ENCODE data around the gene ANKRD44. TPM values are rescaled to one million over a fixed set of nuclear protein-coding genes. Genes with fewer than 3 reads are reported as not detected.

Gene ANKRD44
- polyA plus RNA-seq, 2 of the 4 experiments (the other 2 are of a cell fraction): 0.97 to 5.9 TPM

DNA sequence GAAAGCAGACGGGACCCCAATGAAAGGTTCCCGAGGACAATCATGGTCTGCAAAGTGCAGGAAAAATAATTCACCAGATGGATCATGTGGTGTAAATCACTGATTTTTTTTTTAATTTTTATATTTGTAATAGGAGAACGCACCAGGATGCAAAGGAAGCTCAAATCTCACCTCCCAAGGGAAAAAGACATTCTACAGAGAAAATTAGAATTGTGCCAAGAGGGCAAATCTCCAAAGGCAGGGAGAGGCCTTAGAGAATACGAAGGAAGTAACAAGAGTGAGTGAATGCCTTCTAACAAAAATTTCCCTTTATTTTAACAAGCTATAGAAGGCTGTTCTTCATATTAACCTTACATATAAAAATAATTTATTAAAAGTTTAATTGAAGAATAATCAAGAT is 90.9 kb downstream of the ANKRD44 start (continued):
- TF ChIP-seq RFX5 (IDR thresholded peaks at IDR 0.05) (no peak), JUNB (IDR thresholded peaks at IDR 0.05) (no peak), HDAC2 (IDR thresholded peaks at IDR 0.05) (no peak)
- TF ChIP-seq, protein P1, sequence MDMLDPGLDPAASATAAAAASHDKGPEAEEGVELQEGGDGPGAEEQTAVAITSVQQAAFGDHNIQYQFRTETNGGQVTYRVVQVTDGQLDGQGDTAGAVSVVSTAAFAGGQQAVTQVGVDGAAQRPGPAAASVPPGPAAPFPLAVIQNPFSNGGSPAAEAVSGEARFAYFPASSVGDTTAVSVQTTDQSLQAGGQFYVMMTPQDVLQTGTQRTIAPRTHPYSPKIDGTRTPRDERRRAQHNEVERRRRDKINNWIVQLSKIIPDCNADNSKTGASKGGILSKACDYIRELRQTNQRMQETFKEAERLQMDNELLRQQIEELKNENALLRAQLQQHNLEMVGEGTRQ (IDR thresholded peaks at IDR 0.05): no peak

GRCh38 chr2:197217541-197217940 is 93.0 kb downstream of the ANKRD44 start:
- POLR2A ChIA-PET: no interaction called here
- FAIRE-seq: no peak
- TF ChIP-seq JUN (IDR thresholded peaks at IDR 0.05) (no peak), PBX3 (IDR thresholded peaks at IDR 0.05) (no peak)
- H3K4me1 ChIP-seq: 0 out of 3 replicates have a peak, but pooled peaks cover 5% of the 10 kb centered on the region
- no peaks in the 10 kb centered on the region for H3K9me3 ChIP-seq
- CTCF ChIA-PET: no interaction called here
- H3K27ac ChIP-seq: no peak overlapping the region
- no peak for DNase-seq (ENCODE audit: low read depth in 1 of 2, low spot score in 1 of 2)
- no peak overlapping the region for H3K4me3 ChIP-seq
- ATAC-seq: no peak
- no peak overlapping the region for H3K4me2 ChIP-seq
- WGBS (ENCODE audit: missing lambda C conversion rate): 75% methylated on average over 2 of the region's 2 CpGs

DNA sequence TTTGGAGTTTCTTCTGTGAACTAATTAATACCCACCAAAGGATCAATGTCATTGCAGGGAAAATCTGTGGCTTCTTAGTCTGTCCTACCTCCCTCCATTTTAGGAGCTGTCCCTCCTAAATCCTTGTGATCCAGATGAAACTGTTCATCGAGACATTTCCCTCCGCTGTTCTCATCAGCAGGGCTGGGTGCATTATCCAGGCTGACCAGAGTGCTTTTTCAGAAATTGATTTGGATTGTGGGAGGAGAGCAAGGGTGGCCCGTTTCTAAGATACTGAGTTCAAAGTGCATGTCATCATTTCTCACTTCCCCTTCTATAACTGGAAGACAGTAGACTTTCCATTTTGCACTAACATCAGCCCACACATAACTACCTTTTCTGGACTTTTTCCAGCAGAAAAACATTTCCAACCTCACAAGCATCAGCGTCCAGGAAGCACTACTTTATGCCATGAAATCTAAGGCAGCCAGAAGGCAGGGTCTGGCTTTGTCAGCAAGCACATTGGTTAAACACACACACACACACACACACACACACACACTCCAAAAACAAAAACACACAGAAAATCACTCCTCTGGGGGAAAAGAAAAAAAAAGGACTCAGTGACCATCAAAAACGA is 94.1 kb downstream of the ANKRD44 start:
- Histone ChIP-seq H3K9me3 (no peaks in the 10 kb centered on the region), H3K4me1 (0 out of 3 replicates have a peak, but pooled peaks cover 5% of the 10 kb centered on the region), H3K4me2 (no peak overlapping the region), H3K27ac (no peak overlapping the region), H3K4me3 (no peak overlapping the region)
- ATAC-seq (no peak), DNase-seq (ENCODE audit: low read depth in 1 of 2, low spot score in 1 of 2) (no peak), FAIRE-seq (no peak)
- ChIA-PET CTCF (no interaction called here), POLR2A (no interaction called here)
- TF ChIP-seq, protein P1 (IDR thresholded peaks at IDR 0.05): no peak
- no peak for TF ChIP-seq CTCF (IDR thresholded peaks at IDR 0.05)
- no peak for TF ChIP-seq HOXB5 (CRISPR knock-in tag; IDR thresholded peaks at IDR 0.05)
- TF ChIP-seq RFX5 (IDR thresholded peaks at IDR 0.05): no peak
- TF ChIP-seq CBX8 (IDR thresholded peaks at IDR 0.05): no peak
- TF ChIP-seq POLR2AphosphoS2 (conservative IDR thresholded peaks at IDR 0.05; ENCODE audit: low read length): no peak
- no peak for TF ChIP-seq BHLHE40 (IDR thresholded peaks at IDR 0.05; ENCODE audit: low read depth, low read length)
- no peak for TF ChIP-seq JUNB (IDR thresholded peaks at IDR 0.05)
- no peak for TF ChIP-seq RARB (CRISPR knock-in tag; IDR thresholded peaks at IDR 0.05)
- no peak for TF ChIP-seq SMC3 (IDR thresholded peaks at IDR 0.05)
- no peak for TF ChIP-seq MAFK (IDR thresholded peaks at IDR 0.05; ENCODE audit: partially characterized antibody)
- TF ChIP-seq NFE2L2 (conservative IDR thresholded peaks at IDR 0.05; ENCODE audit: low read length): no peak
- 52% methylated on average over 5 of the region's 5 CpGs for WGBS (ENCODE audit: missing lambda C conversion rate)

DNA sequence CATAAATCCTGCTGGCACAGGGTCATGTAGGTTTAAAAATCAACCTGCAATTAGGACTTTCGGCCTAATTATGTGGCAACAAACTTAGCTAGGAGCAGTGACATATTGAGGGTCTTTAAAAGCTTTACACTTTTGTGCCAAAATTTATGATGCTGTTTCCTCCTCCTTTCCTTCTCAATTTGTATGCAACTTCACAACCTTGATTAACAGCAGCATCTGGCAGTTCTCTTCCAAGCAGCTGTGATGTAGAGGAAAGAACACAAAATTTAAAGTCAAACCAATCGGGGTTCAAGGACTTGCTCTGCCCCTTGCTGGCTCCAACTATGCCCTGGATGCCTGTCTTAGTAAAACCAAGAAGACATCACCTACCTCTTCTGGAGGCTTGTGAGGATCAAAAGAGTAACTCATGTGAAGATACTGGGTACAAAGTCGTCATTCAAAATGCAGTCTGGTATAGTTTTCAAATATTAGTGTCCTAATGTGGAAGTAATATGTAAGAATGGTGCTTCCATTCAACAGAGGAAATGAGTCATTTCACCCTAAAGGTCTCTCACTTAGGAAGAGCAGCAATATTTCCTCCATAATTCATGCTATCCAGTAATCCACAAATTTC is 94.7 kb downstream of the ANKRD44 start:
- CTCF ChIA-PET: interaction anchor here (0.7 kb wide), 1 partner anchor 34 kb away, joined by 3 read pairs; no protein-coding TSS in a partner anchor
- Histone ChIP-seq H3K4me1 (0 out of 3 replicates have a peak, but pooled peaks cover 5% of the 10 kb centered on the region), H3K9me3 (no peaks in the 10 kb centered on the region), H3K27ac (no peak overlapping the region), H3K4me2 (no peak overlapping the region), H3K4me3 (no peak overlapping the region)
- 74% methylated on average over 3 of the region's 3 CpGs for WGBS (ENCODE audit: missing lambda C conversion rate)
- POLR2A ChIA-PET: no interaction called here
- DNase-seq (ENCODE audit: low read depth in 1 of 2, low spot score in 1 of 2) (no peak), ATAC-seq (no peak), FAIRE-seq (no peak)
- no peak for TF ChIP-seq HES2 (IDR thresholded peaks at IDR 0.05)
- TF ChIP-seq GATA3 (IDR thresholded peaks at IDR 0.05; ENCODE audit: borderline replicate concordance): no peak
- no peak for TF ChIP-seq CHD4 (IDR thresholded peaks at IDR 0.05; ENCODE audit: borderline replicate concordance)

All from A549 (cell line).